WTC11 (cell line): ENCODE results near the gene MAML2. TPM values are rescaled to one million over a fixed set of nuclear protein-coding genes. Genes with fewer than 3 reads are reported as not detected.
A peak's percentile ranks its signal among the peaks of the same experiment; 100 is the strongest.

ENCODE experiments used
- ATAC-seq: fragments of 200-7000 bp; cut with Tn5 transposase; 2 replicates; pipeline ENCODE4 v1.10.0; 2021; ENCODE audit warnings: mild to moderate bottlenecking, moderate library complexity
- CTCF ChIA-PET: fragments of 300-600 bp; sonication (Branson Sonifier 250); formaldehyde crosslinking; loops from one replicate; lab custom pipeline; 2021; ENCODE audit warnings: antibody characterized with exemption; lab: Charles Lee
- POLR2A ChIA-PET: fragments of 350-600 bp; sonication (Branson Sonifier 250); formaldehyde crosslinking; loops from one replicate; lab custom pipeline; 2021; ENCODE audit warnings: antibody characterized with exemption; lab: Charles Lee
- DNase-seq: peaks from one replicate; pipeline ENCODE4 v3.0.0; 2021; ENCODE audit warnings: low spot score
- H3K27ac Mint-ChIP-seq: 2 replicates; pipeline ENCODE4 v1.8.0; 2021; ENCODE audit warnings: mixed read lengths
- H3K27me3 Mint-ChIP-seq: 2 replicates; pipeline ENCODE4 v1.8.0; 2021; ENCODE audit warnings: low read depth, mild to moderate bottlenecking, moderate library complexity, mixed read lengths
- H3K36me3 Mint-ChIP-seq: 2 replicates; pipeline ENCODE4 v1.8.0; 2021; ENCODE audit warnings: mixed read lengths
- H3K4me1 Mint-ChIP-seq: 2 replicates; pipeline ENCODE4 v1.8.0; 2022; ENCODE audit warnings: mixed read lengths
- H3K4me3 Mint-ChIP-seq: 2 replicates; pipeline ENCODE4 v1.8.0; 2021; ENCODE audit warnings: mild to moderate bottlenecking, moderate library complexity, mixed read lengths
- H3K9me3 Mint-ChIP-seq: 2 replicates; pipeline ENCODE4 v1.8.0; 2021; ENCODE audit warnings: mixed read lengths
- AR ChIP-seq: fragments of 250-450 bp; sonication (Bioruptor Pico); IDR thresholded peaks from 2 replicates; pipeline ENCODE4 v1.9.0; 2021; ENCODE audit warnings: mild to moderate bottlenecking
- EMX1 ChIP-seq: fragments of 250-450 bp; sonication (Bioruptor Pico); IDR thresholded peaks from 2 replicates; pipeline ENCODE4 v1.8.0; 2021; ENCODE audit warnings: mild to moderate bottlenecking
- IRF1 ChIP-seq: sonication (generic); formaldehyde crosslinking; IDR thresholded peaks from 2 replicates; pipeline ENCODE4 v1.8.0; 2023; ENCODE audit warnings: missing genetic modification reagents
- MYBL2 ChIP-seq: sonication (generic); formaldehyde crosslinking; IDR thresholded peaks from 2 replicates; pipeline ENCODE4 v1.8.1; 2023; ENCODE audit warnings: mild to moderate bottlenecking, moderate library complexity, missing genetic modification reagents
- PRDM15 ChIP-seq: sonication (generic); formaldehyde crosslinking; IDR thresholded peaks from 2 replicates; pipeline ENCODE4 v1.8.0; 2022; ENCODE audit warnings: missing genetic modification reagents
- SMAD3 ChIP-seq: sonication (generic); formaldehyde crosslinking; IDR thresholded peaks from 2 replicates; pipeline ENCODE4 v1.8.0; 2022; ENCODE audit warnings: missing genetic modification reagents, mild to moderate bottlenecking, borderline replicate concordance
- ZBTB21 ChIP-seq: sonication (generic); formaldehyde crosslinking; IDR thresholded peaks from 2 replicates; pipeline ENCODE4 v1.8.1; 2023; ENCODE audit warnings: mild to moderate bottlenecking, missing genetic modification reagents, borderline replicate concordance
- total RNA-seq: library from RNA; stranded (reverse); gene quantifications from 3 replicates; pipeline ENCODE4 v1.2.3, GENCODE V29; 2021

Gene MAML2
- total RNA-seq, 1 experiment from 2014 or later = 8.1 TPM

GRCh38 chr11:96280444-96280843 lies 62.6 kb downstream of the MAML2 start:
- ATAC-seq = peak; percentile 70
- no peak for DNase-seq
- H3K9me3 Mint-ChIP-seq = 0 out of 2 replicates have a peak, but pooled peaks cover 1% of the 10 kb centered on the region
- CTCF ChIA-PET = interaction anchor here (1.0 to 4.2 kb wide), 6 partner anchors 26 to 63 kb away, joined by 3 to 20 read pairs (median 4); partner anchors contain the start of gene MAML2
- H3K36me3 Mint-ChIP-seq = no peaks in the 10 kb centered on the region
- POLR2A ChIA-PET = interaction anchor here (0.7 kb wide), 1 partner anchor 63 kb away, joined by 3 read pairs; the partner anchor contains the start of gene MAML2
- 0 out of 2 replicates have a peak overlapping the region, but pooled peaks have one; percentile 81 for H3K27ac Mint-ChIP-seq
- TF ChIP-seq SMAD3 (CRISPR knock-in tag) = no peak
- TF ChIP-seq MYBL2 (CRISPR knock-in tag) = no peak
- no peaks in the 10 kb centered on the region for H3K27me3 Mint-ChIP-seq
- peaks cover 45% of the 10 kb centered on the region for H3K4me1 Mint-ChIP-seq
- H3K4me3 Mint-ChIP-seq = peak overlapping the region; percentile 53

GRCh38 chr11:96279896-96280290 lies 63.1 kb downstream of the MAML2 start:
- no peak overlapping the region for H3K4me3 Mint-ChIP-seq
- no peak overlapping the region for H3K27ac Mint-ChIP-seq
- no peak for TF ChIP-seq EMX1
- no peak for TF ChIP-seq IRF1 (CRISPR knock-in tag)
- TF ChIP-seq PRDM15 (CRISPR knock-in tag) = no peak
- no peaks in the 10 kb centered on the region for H3K36me3 Mint-ChIP-seq
- H3K9me3 Mint-ChIP-seq = no peaks in the 10 kb centered on the region
- POLR2A ChIA-PET = no interaction called here
- CTCF ChIA-PET = interaction anchor here (1.0 to 4.2 kb wide), 6 partner anchors 52 to 444 kb away, joined by 3 to 20 read pairs (median 4); partner anchors contain the start of gene MAML2
- DNase-seq = no peak
- no peaks in the 10 kb centered on the region for H3K27me3 Mint-ChIP-seq
- ATAC-seq = no peak
- H3K4me1 Mint-ChIP-seq = peaks cover 45% of the 10 kb centered on the region

GRCh38 chr11:96279018-96279895 lies 63.7 kb downstream of the MAML2 start:
- Mint-ChIP-seq H3K4me3 (no peak overlapping the region), H3K36me3 (no peaks in the 10 kb centered on the region), H3K4me1 (peaks cover 45% of the 10 kb centered on the region), H3K9me3 (no peaks in the 10 kb centered on the region), H3K27me3 (no peaks in the 10 kb centered on the region), H3K27ac (no peak overlapping the region)
- ChIA-PET CTCF (interaction anchor here (1.0 to 4.2 kb wide), 3 partner anchors 62 to 443 kb away, joined by 3 to 20 read pairs (median 4); partner anchors contain the start of gene MAML2), POLR2A (no interaction called here)
- no peak for DNase-seq
- no peak for TF ChIP-seq ZBTB21 (CRISPR knock-in tag)
- no peak for TF ChIP-seq AR
- ATAC-seq = no peak
